Left lung (tissue), 10 donors: ENCODE data around the gene LRRC4C. TPM values are rescaled to one million over a fixed set of nuclear protein-coding genes. Genes with fewer than 3 reads are reported as not detected.

Source experiments
- ATAC-seq: fragments of 200-7000 bp; cut with Tn5 transposase; one replicate; pipeline ENCODE4 v1.9.1; 2020; ENCODE audit warnings: moderate library complexity
- DNase-seq, 4 donors: peaks; one replicate each; pipeline ENCODE4 v3.0.0-alpha.2; 2013 to 2020
- H3K27ac ChIP-seq, 2 donors: fragments of 200-600 bp; sonication (generic) in 1 of 2; one replicate each; pipeline versions ENCODE4 v1.5.0 to v1.8.0; 2020 to 2021
- H3K27me3 ChIP-seq, 2 donors: fragments of 200-600 bp; sonication (generic) in 1 of 2; one replicate each; pipeline versions ENCODE4 v1.5.0 to v1.8.0; 2020 to 2021
- H3K36me3 ChIP-seq, 2 donors: fragments of 200-600 bp; sonication (generic) in 1 of 2; one replicate each; pipeline versions ENCODE4 v1.5.0 to v1.8.0; 2020 to 2021
- H3K4me1 ChIP-seq, 2 donors: fragments of 200-600 bp; one replicate each; pipeline ENCODE4 v1.8.0; 2021
- H3K4me3 ChIP-seq, 2 donors: fragments of 200-600 bp; sonication (generic) in 1 of 2; one replicate each; pipeline versions ENCODE4 v1.5.0 to v1.8.0; 2020 to 2021; ENCODE audit warnings: mild to moderate bottlenecking in 1 of 2
- H3K9me3 ChIP-seq, 2 donors: fragments of 200-600 bp; sonication (generic) in 1 of 2; one replicate each; pipeline versions ENCODE4 v1.5.0 to v1.8.0; 2020 to 2021
- CTCF ChIP-seq, 2 donors: fragments of 200-600 bp; sonication (generic) in 1 of 2; IDR thresholded peaks; one replicate each; pipeline versions ENCODE4 v1.5.0 to v1.8.0; 2021; ENCODE audit warnings: antibody characterized with exemption in 2 of 2
- intact Hi-C, 2 donors: fragments of 100-400 bp; cut with DNase I; formaldehyde crosslinking; loops; one replicate each; pipeline versions ENCODE4 v1.11.2 to v1.14.2; 2022
- polyA plus RNA-seq, 6 donors: library from polyadenylated mRNA; unstranded; fragments of 120-200 nt; gene quantifications; one replicate each; pipeline ENCODE4 v1.2.1, GENCODE V29; 2013; ENCODE audit not compliant: insufficient read length in 6 of 6
- total RNA-seq, 2 donors: library from RNA; stranded (reverse); fragmentation: NEBNext Ultra II Directional; extraction: Animal tissue kit (Norgen Biotek cat#: 25700); gene quantifications; one replicate each; pipeline ENCODE4 v1.2.1, GENCODE V29; 2021
- donor health status: DM: no; HTN: yes; CAD: no.
- donor health status: DM: no; HTN: no; CAD: no.

The LRRC4C gene
- total and polyA plus RNA-seq, 8 donors = 0.50 to 6.8 (median 4.2) TPM

- no peak for ATAC-seq
- DNase-seq = no peak
- no peaks in the 10 kb centered on the region for H3K27me3 ChIP-seq
- H3K9me3 ChIP-seq = peaks cover 0 to 40% of the 10 kb centered on the region in 2 donors
- intact Hi-C loops = no loop called here
- no peak for TF ChIP-seq CTCF (IDR thresholded peaks at IDR 0.05)
- no peaks in the 10 kb centered on the region for H3K4me1 ChIP-seq
- no peaks in the 10 kb centered on the region for H3K36me3 ChIP-seq
- H3K4me3 ChIP-seq = no peak overlapping the region
- no peak overlapping the region for H3K27ac ChIP-seq
These were observed 1014.1 kb downstream of the LRRC4C start for GRCh38 chr11:40445391-40445790.

- H3K36me3 ChIP-seq = no peaks in the 10 kb centered on the region
- no peak for TF ChIP-seq CTCF (IDR thresholded peaks at IDR 0.05)
- H3K9me3 ChIP-seq = peaks cover 0 to 37% of the 10 kb centered on the region in 2 donors
- H3K4me1 ChIP-seq = no peaks in the 10 kb centered on the region
- DNase-seq (no peak), ATAC-seq (no peak)
- no peak overlapping the region for H3K27ac ChIP-seq
- intact Hi-C loops = no loop called here
- no peaks in the 10 kb centered on the region for H3K27me3 ChIP-seq
- H3K4me3 ChIP-seq = no peak overlapping the region
These were observed 1015.3 kb downstream of the LRRC4C start for GRCh38 chr11:40444151-40444550.

GRCh38 chr11:40435344-40435743 lies 1024.1 kb downstream of the LRRC4C start:
- Histone ChIP-seq H3K36me3 (no peaks in the 10 kb centered on the region), H3K27ac (no peak overlapping the region), H3K4me3 (no peak overlapping the region), H3K9me3 (no peaks in the 10 kb centered on the region), H3K4me1 (no peaks in the 10 kb centered on the region), H3K27me3 (no peaks in the 10 kb centered on the region)
- no peak for DNase-seq
- intact Hi-C loops = no loop called here
- ATAC-seq = no peak
- TF ChIP-seq CTCF (IDR thresholded peaks at IDR 0.05) = no peak

GRCh38 chr11:40434926-40435325 lies 1024.5 kb downstream of the LRRC4C start:
- H3K36me3 ChIP-seq = no peaks in the 10 kb centered on the region
- no peak overlapping the region for H3K27ac ChIP-seq
- no peaks in the 10 kb centered on the region for H3K4me1 ChIP-seq
- DNase-seq = peak in 2 of 4 donors; percentile 45 to 62
- H3K9me3 ChIP-seq = no peaks in the 10 kb centered on the region
- no peak for TF ChIP-seq CTCF (IDR thresholded peaks at IDR 0.05)
- no peaks in the 10 kb centered on the region for H3K27me3 ChIP-seq
- ATAC-seq = no peak
- no peak overlapping the region for H3K4me3 ChIP-seq
- intact Hi-C loops = no loop called here

GRCh38 chr11:40432358-40432757 lies 1027.1 kb downstream of the LRRC4C start:
- no peaks in the 10 kb centered on the region for H3K9me3 ChIP-seq
- DNase-seq = no peak
- intact Hi-C loops = no loop called here

More at GRCh38 chr11:40432358-40432757, 1027.1 kb downstream of the LRRC4C start:
- no peaks in the 10 kb centered on the region for H3K36me3 ChIP-seq
- H3K4me1 ChIP-seq = no peaks in the 10 kb centered on the region
- no peak for TF ChIP-seq CTCF (IDR thresholded peaks at IDR 0.05)
- no peak overlapping the region for H3K4me3 ChIP-seq
- H3K27ac ChIP-seq = no peak overlapping the region
- H3K27me3 ChIP-seq = no peaks in the 10 kb centered on the region
- ATAC-seq = no peak
